Measurements from ENCODE around the gene SCAMP5.

SCAMP5 gene

DNA sequence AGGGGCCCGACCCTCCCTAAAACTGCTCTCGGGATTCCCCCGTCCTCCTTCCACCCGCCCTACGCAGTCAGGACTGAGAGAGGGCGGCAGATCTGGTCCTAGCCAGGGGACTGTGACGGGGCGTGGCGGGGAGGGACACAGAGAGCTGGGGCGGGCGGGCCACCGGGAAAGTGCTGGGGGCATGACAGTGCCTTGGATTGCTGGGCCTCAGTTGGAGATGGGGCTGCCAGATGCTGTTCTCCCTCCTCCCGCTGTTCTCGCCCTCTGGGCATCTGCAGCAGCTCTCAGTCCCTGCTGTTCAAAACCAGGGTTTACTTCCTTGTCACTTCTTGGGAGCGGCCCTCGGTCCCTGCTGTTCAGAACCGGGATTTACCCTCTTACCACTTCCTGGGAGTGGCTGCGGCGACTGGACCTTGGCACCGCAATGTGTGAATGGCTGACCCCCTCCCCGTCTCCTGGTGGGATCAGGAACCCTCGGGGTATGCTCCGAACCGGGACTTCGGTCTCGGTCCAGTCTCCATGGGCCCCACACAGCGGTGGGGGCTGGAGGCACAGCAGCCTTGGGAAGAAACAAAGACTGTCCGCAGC is 36.9 kb upstream of the SCAMP5 start:
- peak overlapping the region; percentile 28 for H3K4me3 ChIP-seq (ENCODE audit: low read length)
- no CpG with 5 or more reads among the region's 28 CpGs for WGBS (ENCODE audit: insufficient coverage, insufficient read length)
- no peaks in the 10 kb centered on the region for H3K9me3 ChIP-seq (ENCODE audit: control insufficient read depth, insufficient read depth, low read length)
- H3K27ac ChIP-seq (ENCODE audit: low read length), result no peak overlapping the region
- peaks cover 19% of the 10 kb centered on the region; the same call in 1 of the 2 replicates for H3K27me3 ChIP-seq (ENCODE audit: control insufficient read depth, insufficient read depth, low read length)
- DNase-seq (ENCODE audit: low read depth, low spot score), result no peak
- no peaks in the 10 kb centered on the region; the same call in 1 of the 2 replicates for H3K36me3 ChIP-seq (ENCODE audit: control insufficient read depth, insufficient read depth, low read length)
- peaks cover 5% of the 10 kb centered on the region for H3K4me1 ChIP-seq (ENCODE audit: control insufficient read depth, insufficient read depth, low read length)

DNA sequence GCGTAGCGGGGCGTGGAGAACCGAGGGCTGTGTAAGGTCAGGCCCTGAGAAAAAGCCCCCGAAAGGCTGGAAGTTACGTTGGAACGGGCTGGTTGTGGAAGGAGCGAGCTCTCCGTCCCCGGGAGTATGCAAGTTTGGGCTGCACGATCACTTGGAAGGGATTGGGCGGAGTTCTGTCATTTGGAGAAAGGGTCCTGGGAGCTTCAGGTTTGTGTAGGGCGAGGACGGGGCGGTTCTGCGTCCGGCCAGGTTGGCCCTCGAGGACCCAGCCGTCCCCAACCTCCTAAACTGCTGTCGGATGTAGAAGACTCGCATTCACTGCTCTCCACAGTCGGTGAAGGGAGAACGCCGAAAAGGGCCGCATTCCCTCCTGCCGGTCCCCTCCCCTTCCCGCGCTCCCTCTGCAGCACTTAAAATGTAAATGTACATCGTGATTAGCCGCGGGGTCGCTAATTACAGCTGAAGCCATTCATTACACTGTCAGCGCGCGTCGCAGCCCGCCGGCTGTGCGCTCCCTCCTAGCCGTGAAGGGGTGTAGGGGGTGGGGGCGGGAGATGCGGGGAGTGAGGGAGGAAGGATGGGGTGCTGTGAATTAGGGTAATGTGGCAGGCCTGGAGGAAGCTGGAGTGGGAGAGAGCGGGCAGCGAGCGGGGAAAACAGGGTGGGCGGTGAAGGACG is 36.3 kb upstream of the SCAMP5 start:
- DNase-seq (ENCODE audit: low read depth, low spot score), result no peak
- Histone ChIP-seq H3K4me1 (ENCODE audit: control insufficient read depth, insufficient read depth, low read length) (peaks cover 5% of the 10 kb centered on the region), H3K27ac (ENCODE audit: low read length) (no peak overlapping the region), H3K36me3 (ENCODE audit: control insufficient read depth, insufficient read depth, low read length) (no peaks in the 10 kb centered on the region; the same call in 1 of the 2 replicates), H3K9me3 (ENCODE audit: control insufficient read depth, insufficient read depth, low read length) (no peaks in the 10 kb centered on the region), H3K4me3 (ENCODE audit: low read length) (peak overlapping the region; percentile 28), H3K27me3 (ENCODE audit: control insufficient read depth, insufficient read depth, low read length) (peaks cover 19% of the 10 kb centered on the region; the same call in 1 of the 2 replicates)
- no CpG with 5 or more reads among the region's 47 CpGs for WGBS (ENCODE audit: insufficient coverage, insufficient read length)

DNA sequence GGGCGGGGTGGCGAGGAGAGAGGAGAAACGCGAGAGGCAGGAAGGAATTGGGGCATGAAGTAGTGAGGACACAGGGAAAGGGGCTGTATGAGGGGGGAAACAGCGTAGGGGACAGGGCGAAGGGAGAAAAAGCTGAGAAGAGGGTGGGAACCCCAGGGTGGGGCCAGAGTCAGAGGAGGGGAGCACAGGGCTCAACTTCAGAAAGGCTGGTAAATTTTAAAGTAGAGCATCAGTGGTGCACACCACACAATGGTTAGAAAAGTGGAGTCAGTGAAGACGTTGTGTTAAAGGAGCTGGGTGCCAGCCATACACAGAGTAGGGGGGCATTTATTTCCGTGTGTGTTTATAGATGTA is 35.8 kb upstream of the SCAMP5 start:
- no peak overlapping the region for H3K27ac ChIP-seq (ENCODE audit: low read length)
- peaks cover 19% of the 10 kb centered on the region; the same call in 1 of the 2 replicates for H3K27me3 ChIP-seq (ENCODE audit: control insufficient read depth, insufficient read depth, low read length)
- peaks cover 5% of the 10 kb centered on the region for H3K4me1 ChIP-seq (ENCODE audit: control insufficient read depth, insufficient read depth, low read length)
- H3K4me3 ChIP-seq (ENCODE audit: low read length), result peak overlapping the region; percentile 28; the same call in 1 of the 2 replicates
- WGBS (ENCODE audit: insufficient coverage, insufficient read length), result no CpG with 5 or more reads among the region's 8 CpGs
- no peak for DNase-seq (ENCODE audit: low read depth, low spot score)
- H3K9me3 ChIP-seq (ENCODE audit: control insufficient read depth, insufficient read depth, low read length), result no peaks in the 10 kb centered on the region
- H3K36me3 ChIP-seq (ENCODE audit: control insufficient read depth, insufficient read depth, low read length), result no peaks in the 10 kb centered on the region; the same call in 1 of the 2 replicates

DNA sequence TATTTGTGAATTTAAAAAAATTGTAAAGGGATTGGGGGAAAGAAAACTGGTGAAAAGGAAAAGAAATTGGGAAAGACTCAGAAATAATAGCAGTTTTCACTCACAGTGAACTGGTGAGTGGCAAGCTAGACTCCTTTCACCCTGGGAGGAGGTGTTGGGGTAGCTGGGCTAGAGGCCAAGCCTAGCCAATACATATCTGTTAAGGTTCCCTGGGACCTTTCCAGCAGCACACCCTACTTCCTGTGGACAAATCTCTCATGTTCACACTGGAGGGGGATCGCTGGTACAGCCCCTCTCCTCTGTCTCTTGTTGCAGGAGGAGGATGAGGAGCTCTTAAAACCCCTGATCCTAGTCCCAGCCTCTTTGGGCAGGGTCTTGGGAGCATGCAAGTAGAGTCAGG is 35.1 kb upstream of the SCAMP5 start:
- Histone ChIP-seq H3K36me3 (ENCODE audit: control insufficient read depth, insufficient read depth, low read length) (no peaks in the 10 kb centered on the region; the same call in 1 of the 2 replicates), H3K27ac (ENCODE audit: low read length) (no peak overlapping the region), H3K4me1 (ENCODE audit: control insufficient read depth, insufficient read depth, low read length) (peaks cover 5% of the 10 kb centered on the region), H3K4me3 (ENCODE audit: low read length) (no peak overlapping the region), H3K9me3 (ENCODE audit: control insufficient read depth, insufficient read depth, low read length) (no peaks in the 10 kb centered on the region), H3K27me3 (ENCODE audit: control insufficient read depth, insufficient read depth, low read length) (peaks cover 18% of the 10 kb centered on the region; the same call in 1 of the 2 replicates)
- no peak for DNase-seq (ENCODE audit: low read depth, low spot score)
- no CpG with 5 or more reads among the region's 1 CpG for WGBS (ENCODE audit: insufficient coverage, insufficient read length)

DNA sequence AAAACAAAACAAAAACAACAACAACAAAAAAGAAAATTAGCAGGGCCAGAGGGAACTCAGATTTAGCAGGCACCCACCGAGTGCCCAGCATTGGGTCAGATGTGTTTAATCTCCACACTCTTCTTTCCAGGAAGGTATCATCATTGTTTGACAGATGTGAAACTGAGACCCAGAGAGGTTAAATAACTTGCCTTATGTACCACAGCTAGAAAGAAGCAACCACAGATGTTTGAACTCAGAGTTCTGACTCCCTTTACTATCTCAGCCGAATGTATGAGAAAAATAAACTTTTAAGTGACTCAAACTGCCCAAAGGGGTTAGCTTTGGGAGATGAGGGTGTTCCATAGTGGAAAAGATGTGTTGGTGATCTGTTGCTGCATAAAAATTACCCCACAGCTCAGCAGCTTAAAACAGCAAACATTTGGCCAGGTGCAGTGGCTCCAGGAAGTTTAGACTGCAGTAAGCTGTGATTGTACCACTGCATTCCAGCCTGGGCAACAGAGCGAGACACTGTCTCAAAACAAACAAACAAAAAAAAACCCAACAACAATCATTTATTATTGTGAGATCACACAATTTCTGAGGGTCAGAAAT is 34.3 kb upstream of the SCAMP5 start:
- Histone ChIP-seq H3K36me3 (ENCODE audit: control insufficient read depth, insufficient read depth, low read length) (no peaks in the 10 kb centered on the region; the same call in 1 of the 2 replicates), H3K27me3 (ENCODE audit: control insufficient read depth, insufficient read depth, low read length) (peaks cover 13% of the 10 kb centered on the region; the same call in 1 of the 2 replicates), H3K4me3 (ENCODE audit: low read length) (no peak overlapping the region), H3K9me3 (ENCODE audit: control insufficient read depth, insufficient read depth, low read length) (no peaks in the 10 kb centered on the region), H3K4me1 (ENCODE audit: control insufficient read depth, insufficient read depth, low read length) (peaks cover 5% of the 10 kb centered on the region), H3K27ac (ENCODE audit: low read length) (no peak overlapping the region)
- no peak for DNase-seq (ENCODE audit: low read depth, low spot score)
- WGBS (ENCODE audit: insufficient coverage, insufficient read length), result no CpG with 5 or more reads among the region's 3 CpGs

DNA sequence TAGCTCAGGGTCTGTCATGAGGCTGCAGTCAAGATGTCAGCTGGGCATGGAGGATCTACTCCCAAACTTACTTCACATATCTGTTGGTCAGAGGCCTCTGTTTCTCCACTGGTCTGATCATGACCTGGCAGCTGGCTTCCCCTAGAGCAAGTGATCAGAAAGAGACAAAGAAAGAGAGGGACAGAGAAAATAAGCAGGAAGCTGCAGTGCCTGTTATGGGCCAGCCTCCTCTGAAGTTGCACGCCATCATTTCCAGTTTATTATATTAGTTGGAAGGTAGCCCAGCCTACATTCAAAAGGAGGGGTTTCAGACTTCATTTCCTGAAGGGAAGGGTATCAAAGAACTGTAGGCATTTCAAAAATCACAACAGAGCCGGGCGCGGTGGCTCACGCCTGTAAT is 33.7 kb upstream of the SCAMP5 start:
- Histone ChIP-seq H3K9me3 (ENCODE audit: control insufficient read depth, insufficient read depth, low read length) (no peaks in the 10 kb centered on the region), H3K36me3 (ENCODE audit: control insufficient read depth, insufficient read depth, low read length) (no peaks in the 10 kb centered on the region; the same call in 1 of the 2 replicates), H3K4me3 (ENCODE audit: low read length) (no peak overlapping the region), H3K4me1 (ENCODE audit: control insufficient read depth, insufficient read depth, low read length) (peaks cover 3% of the 10 kb centered on the region), H3K27me3 (ENCODE audit: control insufficient read depth, insufficient read depth, low read length) (peaks cover 13% of the 10 kb centered on the region; the same call in 1 of the 2 replicates), H3K27ac (ENCODE audit: low read length) (no peak overlapping the region)
- no CpG with 5 or more reads among the region's 5 CpGs for WGBS (ENCODE audit: insufficient coverage, insufficient read length)
- DNase-seq (ENCODE audit: low read depth, low spot score), result no peak

DNA sequence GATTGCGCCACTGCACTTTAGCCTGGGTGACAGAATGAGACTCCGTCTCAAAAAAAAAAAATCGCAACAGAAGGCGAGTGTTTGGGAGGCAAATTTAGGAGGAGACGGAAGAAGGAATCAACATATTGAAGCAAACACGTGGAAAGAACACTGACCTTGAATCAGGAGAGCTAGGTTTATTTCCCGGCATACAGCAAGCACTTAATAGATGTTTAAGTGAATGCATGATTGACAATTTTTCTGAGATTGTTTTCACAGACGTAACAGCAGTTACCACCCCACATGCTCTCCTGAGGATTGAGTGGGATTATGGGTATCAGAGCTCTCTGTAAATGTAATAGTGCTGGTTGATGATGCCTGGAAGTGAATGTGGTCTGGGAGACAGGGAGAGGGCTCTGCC is 33.1 kb upstream of the SCAMP5 start:
- no peak for DNase-seq (ENCODE audit: low read depth, low spot score)
- no peaks in the 10 kb centered on the region for H3K9me3 ChIP-seq (ENCODE audit: control insufficient read depth, insufficient read depth, low read length)
- peaks cover 13% of the 10 kb centered on the region; the same call in 1 of the 2 replicates for H3K27me3 ChIP-seq (ENCODE audit: control insufficient read depth, insufficient read depth, low read length)
- H3K4me1 ChIP-seq (ENCODE audit: control insufficient read depth, insufficient read depth, low read length), result peaks cover 3% of the 10 kb centered on the region
- H3K27ac ChIP-seq (ENCODE audit: low read length), result no peak overlapping the region
- H3K4me3 ChIP-seq (ENCODE audit: low read length), result no peak overlapping the region
- H3K36me3 ChIP-seq (ENCODE audit: control insufficient read depth, insufficient read depth, low read length), result no peaks in the 10 kb centered on the region; the same call in 1 of the 2 replicates
- no CpG with 5 or more reads among the region's 8 CpGs for WGBS (ENCODE audit: insufficient coverage, insufficient read length)

DNA sequence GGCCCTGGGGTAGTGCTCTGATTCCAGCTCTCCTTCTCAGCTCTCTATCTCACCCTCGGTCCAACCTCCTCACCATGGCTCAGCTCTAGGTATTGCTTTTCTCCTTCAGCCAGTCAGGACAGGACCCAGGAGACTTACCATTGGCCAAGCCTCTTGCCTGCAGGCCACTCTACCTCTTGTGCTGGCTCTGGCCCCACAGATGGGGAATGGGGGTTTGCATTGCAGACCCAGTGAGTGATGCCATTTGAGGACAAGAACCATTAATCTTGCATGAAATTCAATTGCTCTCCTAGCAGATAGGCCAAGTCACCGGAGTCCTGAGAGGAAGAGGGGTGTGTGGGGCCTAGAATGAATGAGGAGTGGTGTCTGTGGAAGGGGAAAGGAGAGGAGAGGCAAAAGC is 32.7 kb upstream of the SCAMP5 start:
- DNase-seq (ENCODE audit: low read depth, low spot score), result no peak
- H3K27me3 ChIP-seq (ENCODE audit: control insufficient read depth, insufficient read depth, low read length), result peaks cover 13% of the 10 kb centered on the region; the same call in 1 of the 2 replicates
- H3K36me3 ChIP-seq (ENCODE audit: control insufficient read depth, insufficient read depth, low read length), result no peaks in the 10 kb centered on the region; the same call in 1 of the 2 replicates
- no peaks in the 10 kb centered on the region for H3K9me3 ChIP-seq (ENCODE audit: control insufficient read depth, insufficient read depth, low read length)
- no CpG with 5 or more reads among the region's 2 CpGs for WGBS (ENCODE audit: insufficient coverage, insufficient read length)
- no peak overlapping the region for H3K4me3 ChIP-seq (ENCODE audit: low read length)
- H3K27ac ChIP-seq (ENCODE audit: low read length), result no peak overlapping the region
- H3K4me1 ChIP-seq (ENCODE audit: control insufficient read depth, insufficient read depth, low read length), result peaks cover 1% of the 10 kb centered on the region; the same call in 1 of the 2 replicates

DNA sequence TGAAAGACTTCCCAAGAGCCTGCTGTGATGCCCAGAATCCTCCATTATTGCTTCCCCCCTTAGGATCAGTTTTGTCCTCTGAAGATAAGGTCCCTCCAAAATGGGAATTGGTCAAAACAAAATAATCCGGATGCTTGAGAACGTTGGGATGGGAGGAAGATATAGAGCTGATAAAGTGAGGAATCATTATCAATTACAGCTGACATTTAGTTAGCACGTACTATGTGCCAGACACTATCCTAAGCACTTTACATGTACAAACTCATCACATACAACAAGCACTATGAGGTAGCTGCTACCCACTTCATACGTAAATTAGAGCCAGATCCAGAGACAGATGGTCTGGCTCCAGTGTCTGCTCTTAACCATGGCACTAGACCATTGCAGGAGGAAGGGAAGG is 32.1 kb upstream of the SCAMP5 start:
- peaks cover 12% of the 10 kb centered on the region; the same call in 1 of the 2 replicates for H3K27me3 ChIP-seq (ENCODE audit: control insufficient read depth, insufficient read depth, low read length)
- H3K4me1 ChIP-seq (ENCODE audit: control insufficient read depth, insufficient read depth, low read length), result peaks cover 1% of the 10 kb centered on the region; the same call in 1 of the 2 replicates
- no peak for DNase-seq (ENCODE audit: low read depth, low spot score)
- WGBS (ENCODE audit: insufficient coverage, insufficient read length), result no CpG with 5 or more reads among the region's 4 CpGs
- H3K4me3 ChIP-seq (ENCODE audit: low read length), result no peak overlapping the region
- no peak overlapping the region for H3K27ac ChIP-seq (ENCODE audit: low read length)
- no peaks in the 10 kb centered on the region for H3K9me3 ChIP-seq (ENCODE audit: control insufficient read depth, insufficient read depth, low read length)
- no peaks in the 10 kb centered on the region; the same call in 1 of the 2 replicates for H3K36me3 ChIP-seq (ENCODE audit: control insufficient read depth, insufficient read depth, low read length)

DNA sequence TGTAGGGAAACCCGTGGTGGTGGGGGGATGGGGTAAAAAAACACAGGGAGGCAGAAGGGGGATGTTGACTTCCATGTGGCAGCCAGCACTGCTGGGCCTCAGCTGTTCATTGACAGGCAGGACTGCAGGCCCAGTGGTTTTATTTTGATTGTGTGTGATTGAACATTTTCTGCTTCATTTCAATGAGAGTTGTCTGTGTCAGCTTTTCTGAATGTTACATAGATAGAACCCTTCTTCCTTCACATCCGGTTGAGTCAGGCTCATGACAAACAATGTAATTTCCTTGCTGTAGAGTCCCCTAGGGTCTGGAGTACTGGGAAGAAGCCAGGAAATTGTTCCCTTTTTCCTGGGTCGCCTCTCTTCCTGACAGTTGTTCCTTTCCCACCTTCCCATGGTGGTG is 30.6 kb upstream of the SCAMP5 start:
- no CpG with 5 or more reads among the region's 3 CpGs for WGBS (ENCODE audit: insufficient coverage, insufficient read length)
- Histone ChIP-seq H3K27ac (ENCODE audit: low read length) (no peak overlapping the region), H3K4me1 (ENCODE audit: control insufficient read depth, insufficient read depth, low read length) (0 out of 2 replicates have a peak, but pooled peaks cover 1% of the 10 kb centered on the region)

More for the DNA sequence above, 30.6 kb upstream of the SCAMP5 start:
- Histone ChIP-seq H3K9me3 (ENCODE audit: control insufficient read depth, insufficient read depth, low read length) (no peaks in the 10 kb centered on the region), H3K4me3 (ENCODE audit: low read length) (no peak overlapping the region), H3K27me3 (ENCODE audit: control insufficient read depth, insufficient read depth, low read length) (no peaks in the 10 kb centered on the region), H3K36me3 (ENCODE audit: control insufficient read depth, insufficient read depth, low read length) (no peaks in the 10 kb centered on the region)
- no peak for DNase-seq (ENCODE audit: low read depth, low spot score)
